ENCODE results near the gene ABCG1.

DNA sequence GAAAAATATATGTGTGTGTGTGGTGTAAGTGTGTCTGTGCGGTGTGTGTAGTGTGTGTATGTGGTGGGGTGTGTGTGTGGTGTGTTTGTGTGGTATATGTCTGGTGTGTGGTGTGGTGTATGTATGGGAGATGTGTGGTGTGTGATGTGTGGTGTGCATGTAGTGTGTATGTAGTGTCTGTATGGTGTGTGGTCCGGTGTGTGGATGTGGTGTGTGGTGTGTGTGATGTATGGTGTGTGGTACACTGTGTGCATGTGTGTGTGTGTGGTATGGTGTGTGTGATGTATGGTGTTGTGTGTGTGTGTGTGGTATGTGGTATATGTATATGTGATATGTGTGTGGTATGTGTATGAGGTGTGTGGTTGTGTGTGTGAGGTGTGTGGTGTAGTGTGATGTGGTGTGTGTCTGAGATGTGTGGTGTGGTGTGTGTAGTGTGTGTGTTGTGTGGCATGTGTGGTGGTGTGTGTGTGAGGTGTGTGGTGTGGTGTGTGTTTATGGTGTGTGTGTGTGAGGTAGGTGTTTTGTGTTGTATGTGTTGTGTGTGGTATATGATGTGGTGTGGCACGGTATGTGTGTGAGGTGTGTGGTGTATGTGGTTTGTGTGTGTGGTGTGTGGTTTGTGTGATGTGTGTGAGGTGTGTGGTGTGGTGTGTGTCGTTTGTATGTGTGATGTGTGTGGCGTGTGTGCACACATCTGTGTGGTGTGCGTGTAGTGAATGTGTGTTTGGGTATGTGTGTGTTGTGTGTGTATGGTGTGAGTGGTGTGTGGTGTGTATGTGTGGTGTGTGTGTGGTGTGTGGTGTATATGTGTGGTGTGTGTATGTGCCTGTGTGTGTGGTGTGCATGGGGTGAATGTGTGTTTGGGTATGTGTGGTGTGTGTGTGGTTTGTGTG is 35.3 kb upstream of the ABCG1 start:
- TF ChIP-seq CTCF (IDR thresholded peaks at IDR 0.05) = no peak
- no peak for TF ChIP-seq EP300 (IDR thresholded peaks at IDR 0.05)

Data from esophagus muscularis mucosa (tissue), 3 donors.